Activated CD8-positive, alpha-beta memory T cell treated with anti-CD3 and anti-CD28 coated beads, Interleukin-2, amount 10 ng/mL, durations not matched to agents 7 days and 5 days (primary cell): Measurements from ENCODE around the gene PRSS56. TPM values are rescaled to one million over a fixed set of nuclear protein-coding genes. Genes with fewer than 3 reads are reported as not detected.
A peak's percentile ranks its signal among the peaks of the same experiment; 100 is the strongest.

Experiments
- ATAC-seq: fragments of 150-1000 bp; cut with Tn5 transposase; one replicate; pipeline ENCODE4 v1.10.0; 2021; ENCODE audit warnings: moderate library complexity
- CTCF ChIA-PET: fragments of 350-600 bp; sonication (Branson Sonifier 250); formaldehyde crosslinking; loops from one replicate; lab custom pipeline; 2021; ENCODE audit warnings: antibody characterized with exemption; lab: Charles Lee
- DNase-seq: peaks from one replicate; pipeline ENCODE4 v3.0.0-alpha.2; 2020
- H3K27ac Mint-ChIP-seq: one replicate; pipeline ENCODE4 v1.8.0; 2021; ENCODE audit warnings: mild to moderate bottlenecking, mixed read lengths
- H3K27me3 Mint-ChIP-seq: one replicate; pipeline ENCODE4 v1.8.0; 2021; ENCODE audit warnings: mixed read lengths
- H3K36me3 Mint-ChIP-seq: one replicate; pipeline ENCODE4 v1.8.0; 2021; ENCODE audit warnings: mild to moderate bottlenecking, mixed read lengths
- H3K4me1 Mint-ChIP-seq: one replicate; pipeline ENCODE4 v1.8.0; 2021; ENCODE audit warnings: mixed read lengths
- H3K4me3 Mint-ChIP-seq: one replicate; pipeline ENCODE4 v1.8.0; 2021; ENCODE audit warnings: mild to moderate bottlenecking, moderate library complexity, mixed read lengths
- H3K9me3 Mint-ChIP-seq: one replicate; pipeline ENCODE4 v1.8.0; 2022; ENCODE audit warnings: low read depth, mixed read lengths
- total RNA-seq, 2 experiments: library from RNA; stranded (reverse); gene quantifications; one replicate each; pipeline ENCODE4 v1.2.3, GENCODE V29; 2021

Gene PRSS56
- total RNA-seq, 2 experiments from 2014 or later = not detected

GRCh38 chr2:232540441-232541041 is 20.4 kb downstream of the PRSS56 start:
- H3K36me3 Mint-ChIP-seq = peaks cover 2% of the 10 kb centered on the region
- H3K4me1 Mint-ChIP-seq = peaks cover 7% of the 10 kb centered on the region
- ATAC-seq = no peak
- no peak overlapping the region for H3K27ac Mint-ChIP-seq
- no peak for DNase-seq
- peaks cover 6% of the 10 kb centered on the region for H3K27me3 Mint-ChIP-seq
- H3K9me3 Mint-ChIP-seq = peaks cover 4% of the 10 kb centered on the region
- CTCF ChIA-PET = interaction anchor here (0.9 kb wide), 1 partner anchor 10 kb away, joined by 3 read pairs; the partner anchor contains the start of genes EIF4E2 and TIGD1
- H3K4me3 Mint-ChIP-seq = no peak overlapping the region

- Mint-ChIP-seq H3K27me3 (peaks cover 6% of the 10 kb centered on the region), H3K4me1 (peaks cover 10% of the 10 kb centered on the region), H3K9me3 (peaks cover 3% of the 10 kb centered on the region), H3K27ac (no peak overlapping the region), H3K4me3 (no peak overlapping the region), H3K36me3 (peaks cover 2% of the 10 kb centered on the region)
- CTCF ChIA-PET = interaction anchor here (0.9 kb wide), 1 partner anchor 9 kb away, joined by 3 read pairs; the partner anchor contains the start of genes EIF4E2 and TIGD1
- ATAC-seq (no peak), DNase-seq (no peak)
Measured at GRCh38 chr2:232541195-232541960, 21.2 kb downstream of the PRSS56 start.

GRCh38 chr2:232541961-232542714 is 21.9 kb downstream of the PRSS56 start:
- Mint-ChIP-seq H3K4me1 (peaks cover 14% of the 10 kb centered on the region), H3K27me3 (peaks cover 6% of the 10 kb centered on the region), H3K27ac (no peak overlapping the region), H3K36me3 (peaks cover 5% of the 10 kb centered on the region), H3K4me3 (no peak overlapping the region), H3K9me3 (no peaks in the 10 kb centered on the region)
- CTCF ChIA-PET = no interaction called here
- DNase-seq (no peak), ATAC-seq (no peak)

- H3K27ac Mint-ChIP-seq = no peak overlapping the region
- H3K36me3 Mint-ChIP-seq = peaks cover 9% of the 10 kb centered on the region
- ATAC-seq (no peak), DNase-seq (no peak)
- H3K4me1 Mint-ChIP-seq = peaks cover 21% of the 10 kb centered on the region
- CTCF ChIA-PET = no interaction called here
- no peak overlapping the region for H3K4me3 Mint-ChIP-seq
- H3K27me3 Mint-ChIP-seq = peaks cover 4% of the 10 kb centered on the region
- H3K9me3 Mint-ChIP-seq = no peaks in the 10 kb centered on the region
Measured at GRCh38 chr2:232542715-232543467, 22.7 kb downstream of the PRSS56 start.

GRCh38 chr2:232543491-232543890 is 23.3 kb downstream of the PRSS56 start:
- CTCF ChIA-PET = no interaction called here
- Mint-ChIP-seq H3K9me3 (no peaks in the 10 kb centered on the region), H3K27ac (no peak overlapping the region), H3K27me3 (no peaks in the 10 kb centered on the region), H3K4me3 (no peak overlapping the region), H3K4me1 (peaks cover 22% of the 10 kb centered on the region), H3K36me3 (peaks cover 14% of the 10 kb centered on the region)
- ATAC-seq (no peak), DNase-seq (no peak)

- ATAC-seq (no peak), DNase-seq (no peak)
- CTCF ChIA-PET = no interaction called here
- H3K27ac Mint-ChIP-seq = no peak overlapping the region
- peaks cover 26% of the 10 kb centered on the region for H3K4me1 Mint-ChIP-seq
- peaks cover 20% of the 10 kb centered on the region for H3K36me3 Mint-ChIP-seq
- H3K9me3 Mint-ChIP-seq = no peaks in the 10 kb centered on the region
- H3K27me3 Mint-ChIP-seq = no peaks in the 10 kb centered on the region
- no peak overlapping the region for H3K4me3 Mint-ChIP-seq
Measured at GRCh38 chr2:232543928-232544631, 23.9 kb downstream of the PRSS56 start.

GRCh38 chr2:232544674-232545073 is 24.5 kb downstream of the PRSS56 start:
- DNase-seq = no peak
- H3K4me3 Mint-ChIP-seq = no peak overlapping the region
- no peak for ATAC-seq
- no peak overlapping the region for H3K27ac Mint-ChIP-seq
- peaks cover 32% of the 10 kb centered on the region for H3K4me1 Mint-ChIP-seq
- H3K9me3 Mint-ChIP-seq = no peaks in the 10 kb centered on the region
- CTCF ChIA-PET = no interaction called here
- no peaks in the 10 kb centered on the region for H3K27me3 Mint-ChIP-seq
- H3K36me3 Mint-ChIP-seq = peaks cover 22% of the 10 kb centered on the region

GRCh38 chr2:232545511-232546375 is 25.6 kb downstream of the PRSS56 start:
- Mint-ChIP-seq H3K4me1 (peaks cover 33% of the 10 kb centered on the region), H3K36me3 (peaks cover 22% of the 10 kb centered on the region), H3K27ac (no peak overlapping the region), H3K27me3 (no peaks in the 10 kb centered on the region), H3K9me3 (no peaks in the 10 kb centered on the region), H3K4me3 (no peak overlapping the region)
- CTCF ChIA-PET = interaction anchor here (1.4 kb wide), 1 partner anchor 22 kb away, joined by 3 read pairs; no protein-coding TSS in a partner anchor
- DNase-seq (no peak), ATAC-seq (no peak)

GRCh38 chr2:232547991-232548390 is 27.8 kb downstream of the PRSS56 start:
- CTCF ChIA-PET = no interaction called here
- Mint-ChIP-seq H3K27me3 (no peaks in the 10 kb centered on the region), H3K4me1 (peaks cover 49% of the 10 kb centered on the region), H3K9me3 (no peaks in the 10 kb centered on the region), H3K4me3 (no peak overlapping the region), H3K36me3 (peaks cover 27% of the 10 kb centered on the region), H3K27ac (no peak overlapping the region)
- no peak for DNase-seq
- ATAC-seq = no peak

GRCh38 chr2:232549655-232550353 is 29.6 kb downstream of the PRSS56 start:
- peaks cover 28% of the 10 kb centered on the region for H3K36me3 Mint-ChIP-seq
- CTCF ChIA-PET = interaction anchor here (1.0 kb wide), 2 partner anchors 9 to 11 kb away, joined by 3 read pairs; no protein-coding TSS in a partner anchor
- H3K4me1 Mint-ChIP-seq = peaks cover 67% of the 10 kb centered on the region
- H3K27me3 Mint-ChIP-seq = no peaks in the 10 kb centered on the region
- ATAC-seq (no peak), DNase-seq (no peak)
- peak overlapping the region; percentile 97 for H3K4me3 Mint-ChIP-seq
- H3K27ac Mint-ChIP-seq = peak overlapping the region; percentile 100
- no peaks in the 10 kb centered on the region for H3K9me3 Mint-ChIP-seq
